ENCODE data around the gene SH2D5.
A peak's percentile ranks its signal among the peaks of the same experiment; 100 is the strongest.
"Not testable (repeated sequence)": the region's sequence is repeated elsewhere in the genome, so short reads cannot be mapped to it uniquely, and the experiment has no call there.

SH2D5 gene

GRCh38 chr1:20727746-20728316 is 4.7 kb downstream of the SH2D5 start:
- DNase-seq, result peak; percentile 50

GRCh38 chr1:20726932-20727745 is 5.4 kb downstream of the SH2D5 start:
- DNase-seq, result peak; percentile 45

- DNase-seq, result peak; percentile 36
These were observed 6.2 kb downstream of the SH2D5 start for GRCh38 chr1:20726118-20726911.

- DNase-seq, result peak; percentile 48
These were observed 7.0 kb downstream of the SH2D5 start for GRCh38 chr1:20725189-20726117.

GRCh38 chr1:20724364-20725188 is 7.9 kb downstream of the SH2D5 start:
- peak; percentile 23 for DNase-seq

GRCh38 chr1:20723537-20724363 is 8.8 kb downstream of the SH2D5 start:
- peak; percentile 46 for DNase-seq

- peak; percentile 38 for DNase-seq
These were observed 9.4 kb downstream of the SH2D5 start for GRCh38 chr1:20723159-20723536.

- no peak for DNase-seq
These were observed 11.1 kb downstream of the SH2D5 start for GRCh38 chr1:20721117-20722061.

GRCh38 chr1:20720631-20721091 is 11.8 kb downstream of the SH2D5 start:
- DNase-seq, result no peak

GRCh38 chr1:20719871-20720620 is 12.5 kb downstream of the SH2D5 start:
- DNase-seq, result no peak

GRCh38 chr1:20719261-20719660 is 13.2 kb downstream of the SH2D5 start:
- no peak for DNase-seq

- DNase-seq, result not testable (repeated sequence)
These were observed 14.1 kb downstream of the SH2D5 start for GRCh38 chr1:20718343-20718882.

GRCh38 chr1:20717452-20718342 is 14.8 kb downstream of the SH2D5 start, which contains the start of gene KIF17:
KIF17 (minus strand) TSS chr1:20718007; CDS start chr1:20717706, 301 bp downstream.
- peak; percentile 81 for DNase-seq

GRCh38 chr1:20716232-20716631 is 16.3 kb downstream of the SH2D5 start:
- no peak for DNase-seq

- DNase-seq, result no peak
These were observed 17.1 kb downstream of the SH2D5 start for GRCh38 chr1:20715406-20715805.

GRCh38 chr1:20713440-20713839 is 19.1 kb downstream of the SH2D5 start:
- no peak for DNase-seq

- DNase-seq, result no peak
These were observed 20.3 kb downstream of the SH2D5 start for GRCh38 chr1:20712215-20712577.

Data from activated CD8-positive, alpha-beta memory T cell treated with anti-CD3 and anti-CD28 coated beads, Interleukin-2, amount 50 U/mL, for 48 hours (primary cell).